Liver (tissue), 9 donors: Measurements from ENCODE around the gene KCNK7. TPM values are rescaled to one million over a fixed set of nuclear protein-coding genes. Genes with fewer than 3 reads are reported as not detected.
A peak's percentile ranks its signal among the peaks of the same experiment; 100 is the strongest.

Source experiments
- DNase-seq: peaks from one replicate; pipeline ENCODE4 v3.0.0-alpha.2; 2017; ENCODE audit warnings: low spot score
- H3K27ac ChIP-seq, 2 donors: one replicate each; pipeline ENCODE4 v1.7.0; 2013; ENCODE audit warnings: inconsistent platforms in 2 of 2, low read length in 2 of 2, control low read depth in 1 of 2, low read depth in 1 of 2, mild to moderate bottlenecking in 1 of 2
- H3K27me3 ChIP-seq, 4 donors: one replicate each; pipeline versions ENCODE4 v1.6.1 to v1.7.0; 2013; ENCODE audit warnings: low read length in 3 of 4, inconsistent platforms in 1 of 4, mild to moderate bottlenecking in 1 of 4, moderate library complexity in 1 of 4; ENCODE audit not compliant: control insufficient read depth in 4 of 4, insufficient read depth in 4 of 4
- H3K36me3 ChIP-seq, 4 donors: one replicate each; pipeline versions ENCODE4 v1.6.1 to v1.7.0; 2013; ENCODE audit warnings: low read length in 3 of 4, mild to moderate bottlenecking in 3 of 4, low read depth in 1 of 4, moderate library complexity in 1 of 4; ENCODE audit not compliant: control insufficient read depth in 4 of 4, insufficient read depth in 3 of 4
- H3K4me1 ChIP-seq, 4 donors: one replicate each; pipeline versions ENCODE4 v1.6.1 to v1.7.0; 2013; ENCODE audit warnings: low read length in 3 of 4, mild to moderate bottlenecking in 3 of 4, moderate library complexity in 1 of 4; ENCODE audit not compliant: control insufficient read depth in 4 of 4, insufficient read depth in 4 of 4
- H3K4me3 ChIP-seq, 3 donors: one replicate each; pipeline versions ENCODE4 v1.6.1 to v1.7.0; 2013; ENCODE audit warnings: low read length in 3 of 3, control low read depth in 1 of 3, low read depth in 1 of 3, mild to moderate bottlenecking in 1 of 3
- H3K9ac ChIP-seq, 2 donors: one replicate each; pipeline ENCODE4 v1.7.0; 2013; ENCODE audit warnings: low read length in 2 of 2, mild to moderate bottlenecking in 2 of 2, moderate library complexity in 2 of 2, control low read depth in 1 of 2, low read depth in 1 of 2
- H3K9me3 ChIP-seq, 4 donors: one replicate each; pipeline versions ENCODE4 v1.6.1 to v1.7.0; 2013; ENCODE audit warnings: low read length in 3 of 4; ENCODE audit not compliant: control insufficient read depth in 4 of 4
- ATF3 ChIP-seq: IDR thresholded peaks from 2 replicates; pipeline ENCODE4 v1.6.1; 2016; ENCODE audit warnings: antibody characterized with exemption
- CTCF ChIP-seq: fragments of 150-350 bp; IDR thresholded peaks from 2 replicates; pipeline ENCODE4 v1.5.1; 2017; ENCODE audit warnings: improper control_type of control experiment, low read depth, low read length; ENCODE audit not compliant: missing input control
- EGR1 ChIP-seq, 2 donors: IDR thresholded peaks; 2 replicates each; pipeline ENCODE4 v1.6.1; 2016 to 2018; ENCODE audit warnings: antibody characterized with exemption in 2 of 2, low read depth in 2 of 2
- FOXA1 ChIP-seq: IDR thresholded peaks from 2 replicates; pipeline ENCODE4 v1.6.1; 2016; ENCODE audit warnings: antibody characterized with exemption
- FOXA2 ChIP-seq: IDR thresholded peaks from 2 replicates; pipeline ENCODE4 v1.6.1; 2016; ENCODE audit warnings: antibody characterized with exemption
- GABPA ChIP-seq, 2 donors: IDR thresholded peaks in 1 of 2; conservative IDR thresholded peaks in 1 of 2; 2 replicates each; pipeline ENCODE4 v1.6.1; 2016; ENCODE audit warnings: antibody characterized with exemption in 2 of 2, mild to moderate bottlenecking in 1 of 2, moderate library complexity in 1 of 2
- HNF4A ChIP-seq, 2 donors: conservative IDR thresholded peaks; 2 replicates each; pipeline ENCODE4 v1.6.1; 2016; ENCODE audit warnings: antibody characterized with exemption in 2 of 2, mild to moderate bottlenecking in 2 of 2
- HNF4G ChIP-seq: IDR thresholded peaks from 2 replicates; pipeline ENCODE4 v1.6.1; 2016; ENCODE audit warnings: antibody characterized with exemption
- JUND ChIP-seq, 2 donors: IDR thresholded peaks; 2 replicates each; pipeline ENCODE4 v1.6.1; 2016; ENCODE audit warnings: antibody characterized with exemption in 2 of 2
- MAX ChIP-seq: IDR thresholded peaks from 2 replicates; pipeline ENCODE4 v1.6.1; 2016; ENCODE audit warnings: antibody characterized with exemption
- NR2F2 ChIP-seq: IDR thresholded peaks from 2 replicates; pipeline ENCODE4 v1.6.1; 2016; ENCODE audit warnings: antibody characterized with exemption
- RAD21 ChIP-seq, 2 donors: IDR thresholded peaks; 2 replicates each; pipeline ENCODE4 v1.6.1; 2016; ENCODE audit warnings: antibody characterized with exemption in 2 of 2, mild to moderate bottlenecking in 2 of 2
- REST ChIP-seq: IDR thresholded peaks from 2 replicates; pipeline ENCODE4 v1.6.1; 2016; ENCODE audit warnings: antibody characterized with exemption, mild to moderate bottlenecking
- RXRA ChIP-seq, 2 donors: IDR thresholded peaks; 2 replicates each; pipeline ENCODE4 v1.6.1; 2017 to 2018; ENCODE audit warnings: antibody characterized with exemption in 2 of 2, mild to moderate bottlenecking in 1 of 2
- SP1 ChIP-seq: IDR thresholded peaks from 2 replicates; pipeline ENCODE4 v1.6.1; 2018; ENCODE audit warnings: antibody characterized with exemption, mild to moderate bottlenecking
- TAF1 ChIP-seq: conservative IDR thresholded peaks from 2 replicates; pipeline ENCODE4 v1.6.1; 2016; ENCODE audit warnings: antibody characterized with exemption, mild to moderate bottlenecking
- YY1 ChIP-seq: IDR thresholded peaks from 2 replicates; pipeline ENCODE4 v1.6.1; 2016; ENCODE audit warnings: antibody characterized with exemption, mild to moderate bottlenecking
- ZBTB33 ChIP-seq: IDR thresholded peaks from 2 replicates; pipeline ENCODE4 v1.6.1; 2016; ENCODE audit warnings: antibody characterized with exemption
- WGBS: extraction: QIAGEN DNeasy Blood & Tissue Kit; methylation state at CpG from one replicate; pipeline ENCODE4 v1.1.7; 2013; 5-methylcytosine and 5-hydroxymethylcytosine counted together
- polyA plus RNA-seq, 2 donors: library from polyadenylated mRNA; stranded (reverse) in 1 of 2; unstranded in 1 of 2; fragments of 200-250 nt in 1 of 2; fragments of >200 nt in 1 of 2; fragmentation: Nextera tagmentation in 1 of 2; extraction: Ambion mirVana in 1 of 2; gene quantifications; one replicate each; pipeline versions ENCODE4 v1.2.1 to v1.2.3, GENCODE V29; 2013 to 2015
- total RNA-seq, 2 donors: library from RNA; depleted of rRNA; stranded (reverse); fragments of >200 nt; gene quantifications; one replicate each; pipeline ENCODE4 v1.2.3, GENCODE V29; 2014
- donor health status: healthy.
- donor health status: healthy.
- donor health status: healthy.
- donor health status: healthy.
- donor health status: healthy.

The KCNK7 gene
- total and polyA plus RNA-seq, 4 donors = 0.14 to 0.32 (median 0.24) TPM

- no peaks in the 10 kb centered on the region for H3K9me3 ChIP-seq
- H3K4me1 ChIP-seq = peaks cover 17 to 44% (median 32%) of the 10 kb centered on the region in 4 donors
- 54% methylated on average over 18 of the region's 18 CpGs for WGBS
- H3K27ac ChIP-seq = peak overlapping the region; percentile 9 to 76
- no peaks in the 10 kb centered on the region for H3K27me3 ChIP-seq
- DNase-seq = no peak
- H3K36me3 ChIP-seq = peaks cover 0 to 7% (median 1%) of the 10 kb centered on the region in 4 donors
- peak overlapping the region in 1 of 3 donors; percentile 66 for H3K4me3 ChIP-seq
- peak in 1 of 2 donors; percentile 19 for TF ChIP-seq RXRA (IDR thresholded peaks at IDR 0.05)
- TF ChIP-seq CTCF = no peak
- no peak for TF ChIP-seq MAX
- TF ChIP-seq GABPA (IDR thresholded peaks at IDR 0.05 in 1 of 2, conservative IDR thresholded peaks at IDR 0.05 in 1 of 2) = peak in 1 of 2 donors; percentile 43
- TF ChIP-seq SP1 = peak; percentile 15
- TF ChIP-seq HNF4G = no peak
- TF ChIP-seq TAF1 = no peak
- TF ChIP-seq NR2F2 = peak; percentile 39
- no peak for TF ChIP-seq RAD21 (IDR thresholded peaks at IDR 0.05)
- peak; percentile 16 to 52 for TF ChIP-seq HNF4A (conservative IDR thresholded peaks at IDR 0.05)
- peak overlapping the region; percentile 3 to 33 for H3K9ac ChIP-seq
Measured at GRCh38 chr11:65576867-65577755, 18.5 kb downstream of the KCNK7 start.

- 17% methylated on average over 26 of the region's 26 CpGs for WGBS
- H3K4me1 ChIP-seq = peaks cover 18 to 52% (median 39%) of the 10 kb centered on the region in 4 donors
- H3K9ac ChIP-seq = peak overlapping the region; percentile 3 to 11
- no peaks in the 10 kb centered on the region for H3K9me3 ChIP-seq
- no peak for DNase-seq
- peaks cover 0 to 7% (median 1%) of the 10 kb centered on the region in 4 donors for H3K36me3 ChIP-seq
- H3K27ac ChIP-seq = peak overlapping the region; percentile 9 to 76
- TF ChIP-seq ZBTB33 = no peak
- no peak for TF ChIP-seq CTCF
- TF ChIP-seq HNF4G = no peak
- no peak for TF ChIP-seq HNF4A (conservative IDR thresholded peaks at IDR 0.05)
- TF ChIP-seq SP1 = no peak
- TF ChIP-seq RAD21 (IDR thresholded peaks at IDR 0.05) = no peak
- no peak for TF ChIP-seq TAF1
- no peak for TF ChIP-seq GABPA (IDR thresholded peaks at IDR 0.05 in 1 of 2, conservative IDR thresholded peaks at IDR 0.05 in 1 of 2)
- TF ChIP-seq MAX = no peak
- TF ChIP-seq REST = no peak
- no peak for TF ChIP-seq ATF3
- no peak for TF ChIP-seq EGR1 (IDR thresholded peaks at IDR 0.05; ENCODE audit: low read depth in 2 of 2)
- no peak for TF ChIP-seq FOXA2
- no peak for TF ChIP-seq NR2F2
- TF ChIP-seq FOXA1 = no peak
- no peak for TF ChIP-seq RXRA (IDR thresholded peaks at IDR 0.05)
- TF ChIP-seq YY1 = no peak
- no peak for TF ChIP-seq JUND (IDR thresholded peaks at IDR 0.05)
- H3K4me3 ChIP-seq = peak overlapping the region; percentile 0 to 66 (median 50)
- no peaks in the 10 kb centered on the region for H3K27me3 ChIP-seq
Measured at GRCh38 chr11:65576232-65576866, 19.3 kb downstream of the KCNK7 start.
